Esophagus muscularis mucosa (tissue), 4 donors: Measurements from ENCODE around the gene AJAP1. TPM values are rescaled to one million over a fixed set of nuclear protein-coding genes. Genes with fewer than 3 reads are reported as not detected.

Experiments used
- DNase-seq: peaks from one replicate; pipeline ENCODE4 v3.0.0-alpha.2; 2017; ENCODE audit errors: extremely low spot score
- H3K27ac ChIP-seq, 4 donors: fragments of 200-600 bp; sonication (generic); replicated peaks in 1 of 4; 1 replicate in 3 of 4; 2 replicates in 1 of 4; pipeline ENCODE4 v1.5.1; 2016 to 2019; ENCODE audit warnings: mild to moderate bottlenecking in 1 of 4
- H3K27me3 ChIP-seq, 4 donors: fragments of 200-600 bp; sonication (generic); one replicate each; pipeline versions ENCODE4 v1.5.1 to v1.6.0; 2016 to 2019
- H3K36me3 ChIP-seq, 4 donors: fragments of 200-600 bp; sonication (generic); one replicate each; pipeline ENCODE4 v1.5.1; 2016 to 2019
- H3K4me1 ChIP-seq, 4 donors: fragments of 200-600 bp; sonication (generic); one replicate each; pipeline ENCODE4 v1.5.1; 2016 to 2019
- H3K4me3 ChIP-seq, 4 donors: fragments of 200-600 bp; sonication (generic); 1 replicate in 2 of 4; 2 replicates in 2 of 4; pipeline ENCODE4 v1.5.1; 2016 to 2019; ENCODE audit warnings: mild to moderate bottlenecking in 4 of 4, moderate library complexity in 1 of 4
- H3K9me3 ChIP-seq, 4 donors: fragments of 200-600 bp; sonication (generic); 1 replicate in 3 of 4; 2 replicates in 1 of 4; pipeline ENCODE4 v1.5.1; 2016 to 2019
- CTCF ChIP-seq, 3 experiments: fragments of 200-600 bp in 2 of 3; fragments of 450-650 bp in 1 of 3; sonication (generic) in 2 of 3; IDR thresholded peaks; one replicate each; pipeline ENCODE4 v1.5.1; 2017 to 2019; ENCODE audit warnings: antibody characterized with exemption in 3 of 3, mild to moderate bottlenecking in 2 of 3, moderate library complexity in 1 of 3
- EP300 ChIP-seq: sonication (generic); formaldehyde crosslinking; IDR thresholded peaks from one replicate; pipeline ENCODE4 v1.6.1; 2017; ENCODE audit warnings: antibody characterized with exemption
- POLR2A ChIP-seq: fragments of 450-650 bp; IDR thresholded peaks from one replicate; pipeline ENCODE4 v1.6.1; 2017; ENCODE audit warnings: antibody characterized with exemption, moderate library complexity, mild to moderate bottlenecking, low read depth
- POLR2AphosphoS5 ChIP-seq, 2 donors: sonication (generic); formaldehyde crosslinking; IDR thresholded peaks; one replicate each; pipeline ENCODE4 v1.6.1; 2017; ENCODE audit warnings: antibody characterized with exemption in 2 of 2
- WGBS: methylation state at CpG from one replicate; pipeline ENCODE4 v1.1.5; 2018; 5-methylcytosine and 5-hydroxymethylcytosine counted together
- intact Hi-C: fragments of 100-400 bp; cut with DNase I; formaldehyde crosslinking; loops from one replicate; pipeline ENCODE4 v1.15.1; 2023
- total RNA-seq, 4 donors: library from RNA; depleted of rRNA; stranded (reverse); fragments of >200 nt; gene quantifications; one replicate each; pipeline versions ENCODE4 v1.1.0 to v1.2.1, GENCODE V29; 2016

The AJAP1 gene
- total RNA-seq, 4 donors from 2014 or later: 0.40 to 0.84 (median 0.54) TPM

GRCh38 chr1:4655674-4656532, 1.5 kb downstream of the AJAP1 start:
- no peak for DNase-seq
- no peak overlapping the region for H3K27ac ChIP-seq
- WGBS: 2% methylated on average over 25 of the region's 78 CpGs
- TF ChIP-seq CTCF (IDR thresholded peaks at IDR 0.05) (peak in 2 of 3 experiments; percentile 22 to 43), POLR2AphosphoS5 (IDR thresholded peaks at IDR 0.05) (no peak)
- H3K4me1 ChIP-seq: peaks cover 13 to 47% (median 36%) of the 10 kb centered on the region in 4 donors
- H3K9me3 ChIP-seq: no peaks in the 10 kb centered on the region
- H3K27me3 ChIP-seq: peaks cover 0 to 97% (median 39%) of the 10 kb centered on the region in 4 donors
- no peaks in the 10 kb centered on the region for H3K36me3 ChIP-seq
- intact Hi-C loops: no loop called here
- peak overlapping the region; percentile 32 to 51 (median 37) for H3K4me3 ChIP-seq

GRCh38 chr1:4656533-4657140, 2.2 kb downstream of the AJAP1 start:
- H3K9me3 ChIP-seq: no peaks in the 10 kb centered on the region

GRCh38 chr1:4657244-4657789, 2.9 kb downstream of the AJAP1 start:
- Histone ChIP-seq H3K4me1 (peaks cover 12 to 45% (median 35%) of the 10 kb centered on the region in 4 donors), H3K36me3 (no peaks in the 10 kb centered on the region), H3K27ac (no peak overlapping the region), H3K4me3 (no peak overlapping the region), H3K27me3 (peaks cover 0 to 96% (median 38%) of the 10 kb centered on the region in 4 donors), H3K9me3 (no peaks in the 10 kb centered on the region)
- TF ChIP-seq POLR2A (no peak), EP300 (no peak)
- intact Hi-C loops: no loop called here
- WGBS: 42% methylated on average over 7 of the region's 9 CpGs
- DNase-seq: no peak

More at GRCh38 chr1:4656533-4657140, 2.2 kb downstream of the AJAP1 start:
- no peak for DNase-seq
- Histone ChIP-seq H3K4me1 (peaks cover 13 to 47% (median 36%) of the 10 kb centered on the region in 4 donors), H3K27ac (no peak overlapping the region), H3K27me3 (peaks cover 0 to 95% (median 39%) of the 10 kb centered on the region in 4 donors), H3K36me3 (no peaks in the 10 kb centered on the region), H3K4me3 (no peak overlapping the region)
- intact Hi-C loops: no loop called here
- WGBS: 22% methylated on average over 17 of the region's 17 CpGs
- TF ChIP-seq POLR2A (no peak), CTCF (IDR thresholded peaks at IDR 0.05) (peak in 1 of 3 experiments; percentile 1)

- no peaks in the 10 kb centered on the region for H3K9me3 ChIP-seq
- H3K36me3 ChIP-seq: no peaks in the 10 kb centered on the region
- no peak for DNase-seq
- peaks cover 0 to 96% (median 31%) of the 10 kb centered on the region in 4 donors for H3K27me3 ChIP-seq
- H3K4me3 ChIP-seq: no peak overlapping the region
- TF ChIP-seq POLR2A (no peak), POLR2AphosphoS5 (IDR thresholded peaks at IDR 0.05) (no peak), CTCF (IDR thresholded peaks at IDR 0.05) (no peak), EP300 (no peak)
- H3K4me1 ChIP-seq: peaks cover 5 to 38% (median 28%) of the 10 kb centered on the region in 4 donors
- WGBS: 23% methylated on average over 13 of the region's 24 CpGs
- no peak overlapping the region for H3K27ac ChIP-seq
- intact Hi-C loops: no loop called here
Measured at GRCh38 chr1:4657960-4658541, 3.6 kb downstream of the AJAP1 start.
